ENCODE data around the gene CLCN4. TPM values are rescaled to one million over a fixed set of nuclear protein-coding genes. Genes with fewer than 3 reads are reported as not detected.

The CLCN4 gene
- total RNA-seq, 1 donor from 2014 or later: 5.7 TPM

DNA sequence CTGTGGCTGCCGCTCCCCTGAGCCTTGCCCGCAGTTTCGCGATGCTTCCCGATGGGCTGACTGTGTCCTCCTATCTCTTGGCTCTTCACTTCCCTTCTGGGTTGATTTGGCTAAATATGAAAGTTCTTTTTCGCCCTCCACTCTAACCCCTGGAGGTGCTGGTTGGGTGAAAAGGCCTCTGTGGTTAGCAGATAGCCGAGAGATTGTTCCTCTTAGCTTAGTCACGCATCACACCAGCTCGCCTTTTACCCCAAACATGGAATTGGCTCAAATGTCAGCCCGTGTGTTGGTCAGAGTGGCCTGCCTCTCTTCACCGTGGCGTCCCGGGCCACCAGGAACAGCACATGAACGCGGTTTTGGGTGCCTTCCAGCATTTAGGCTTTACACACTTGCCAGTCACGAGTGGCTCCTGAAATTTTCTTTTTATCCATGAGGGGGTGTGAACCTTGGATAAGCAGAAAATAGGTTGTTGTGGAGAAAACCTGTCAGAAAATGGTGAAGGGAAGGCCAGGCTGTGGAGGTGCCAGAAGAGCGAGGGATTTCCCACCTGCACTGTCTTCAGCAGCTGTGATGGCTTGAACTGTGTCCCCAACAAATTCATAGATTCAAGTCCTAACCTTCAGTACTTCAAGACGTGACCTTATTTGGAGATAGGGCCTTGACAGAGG, 8.9 kb downstream of the CLCN4 start:
- no peak for DNase-seq (ENCODE audit: extremely low read depth, low read depth, low spot score)

GRCh38 chrX:10166248-10166716, 9.5 kb downstream of the CLCN4 start:
- no peak for DNase-seq (ENCODE audit: extremely low read depth, low read depth, low spot score)

- no peak for DNase-seq (ENCODE audit: extremely low read depth, low read depth, low spot score)
These were observed 10.0 kb downstream of the CLCN4 start for GRCh38 chrX:10166731-10167151.

GRCh38 chrX:10167573-10167972, 10.8 kb downstream of the CLCN4 start:
- no peak for DNase-seq (ENCODE audit: extremely low read depth, low read depth, low spot score)

- DNase-seq (ENCODE audit: extremely low read depth, low read depth, low spot score): no peak
These were observed 11.5 kb downstream of the CLCN4 start for GRCh38 chrX:10168226-10168625.

DNA sequence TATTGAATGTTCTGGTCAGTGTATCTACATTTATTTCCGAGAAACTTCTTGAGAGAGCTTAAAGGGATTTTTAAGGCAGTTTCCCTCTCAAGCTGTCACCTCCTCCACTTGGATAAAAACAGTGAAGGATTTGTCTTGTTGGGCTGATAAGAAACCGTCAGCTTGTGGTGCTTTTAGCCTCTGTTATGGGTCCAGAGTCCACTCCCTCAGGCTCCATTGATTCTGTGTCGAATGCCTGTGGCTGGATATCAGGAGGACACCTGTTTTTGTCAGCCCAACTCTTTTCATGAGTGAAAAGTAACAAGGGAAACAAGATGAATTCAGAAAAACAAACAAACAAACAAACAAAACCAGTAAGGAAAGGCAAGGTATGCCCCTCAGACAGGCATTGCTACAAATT, 12.4 kb downstream of the CLCN4 start:
- DNase-seq (ENCODE audit: extremely low read depth, low read depth, low spot score): no peak

DNA sequence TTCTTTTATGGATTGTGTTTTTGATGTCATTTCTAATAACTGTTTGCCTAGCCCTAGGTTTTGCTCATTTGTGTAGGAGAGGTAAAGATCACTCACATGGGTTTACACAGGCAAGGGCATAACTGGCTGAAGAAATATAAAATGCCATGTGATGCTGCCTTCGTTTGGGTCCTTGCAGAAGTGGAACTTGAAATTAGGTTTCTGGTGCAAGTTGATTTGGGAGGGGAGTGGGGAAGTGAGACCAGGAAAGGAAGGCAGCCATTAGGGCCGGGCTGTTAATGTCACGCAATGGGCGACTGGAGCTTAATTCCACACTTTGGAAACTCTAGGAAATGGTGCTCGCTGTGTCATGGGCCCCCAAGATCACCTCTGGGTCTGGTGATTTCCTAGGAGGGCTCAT, 14.5 kb downstream of the CLCN4 start:
- DNase-seq (ENCODE audit: extremely low read depth, low read depth, low spot score): no peak

- no peak for DNase-seq (ENCODE audit: extremely low read depth, low read depth, low spot score)
These were observed 16.1 kb downstream of the CLCN4 start for GRCh38 chrX:10172877-10173276.

DNA sequence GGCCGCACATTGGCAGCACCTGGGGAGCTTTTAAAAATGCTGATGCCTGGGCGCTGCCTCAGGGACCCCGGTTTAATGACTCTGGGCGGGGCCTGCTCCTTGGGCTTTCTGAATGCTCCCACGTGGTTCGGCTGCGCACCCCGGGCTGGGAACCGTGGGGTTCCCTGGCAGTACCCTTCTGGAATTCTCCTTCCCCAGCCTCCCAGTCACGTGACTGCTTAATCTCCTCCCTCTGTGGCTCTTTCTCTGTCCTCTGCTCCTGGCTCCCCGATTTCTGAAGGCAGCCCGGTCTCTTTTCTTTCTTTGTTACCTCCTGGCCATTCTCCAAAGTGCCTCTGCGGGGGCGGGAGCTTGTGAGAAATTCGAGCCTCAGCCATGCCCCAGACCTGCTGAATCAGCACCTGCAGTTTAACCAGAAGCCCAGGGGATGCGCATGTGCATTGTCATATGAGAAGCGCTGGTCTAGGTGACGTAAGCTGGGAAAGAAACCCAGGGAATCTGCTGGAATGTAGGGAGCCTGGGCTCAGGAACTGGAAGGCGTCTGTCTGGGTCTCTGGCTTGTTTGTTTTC, 16.6 kb downstream of the CLCN4 start:
- no peak for DNase-seq (ENCODE audit: extremely low read depth, low read depth, low spot score)

GRCh38 chrX:10174051-10174450, 17.3 kb downstream of the CLCN4 start:
- DNase-seq (ENCODE audit: extremely low read depth, low read depth, low spot score): no peak

GRCh38 chrX:10174810-10175209, 18.0 kb downstream of the CLCN4 start:
- no peak for DNase-seq (ENCODE audit: extremely low read depth, low read depth, low spot score)

DNA sequence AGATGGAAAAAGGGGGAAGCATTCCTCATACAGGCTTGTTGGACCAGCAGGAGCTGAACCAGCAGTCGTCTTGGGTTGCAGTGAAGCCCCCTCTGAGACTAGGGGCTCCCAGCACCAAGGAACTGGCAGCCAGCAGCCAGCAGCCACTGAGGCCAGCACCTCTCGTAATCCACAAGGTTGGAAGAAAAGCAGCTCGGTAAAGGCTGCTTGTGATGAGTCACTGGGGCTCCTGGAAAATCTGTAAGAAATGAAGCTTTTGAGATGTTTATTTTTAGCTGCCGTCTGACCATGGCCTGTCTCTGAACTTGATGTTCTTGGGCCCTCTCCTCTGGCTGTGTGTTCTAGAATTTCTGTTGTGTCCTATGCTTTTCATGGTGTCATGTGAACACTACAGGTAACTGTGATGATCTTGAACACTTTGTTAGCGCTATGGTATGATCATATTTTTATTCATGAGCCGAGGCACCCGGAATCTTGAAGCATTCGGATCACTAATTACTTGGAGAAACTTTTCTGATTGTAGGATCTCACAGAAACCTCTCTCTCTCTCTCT, 18.6 kb downstream of the CLCN4 start:
- no peak for DNase-seq (ENCODE audit: extremely low read depth, low read depth, low spot score)

DNA sequence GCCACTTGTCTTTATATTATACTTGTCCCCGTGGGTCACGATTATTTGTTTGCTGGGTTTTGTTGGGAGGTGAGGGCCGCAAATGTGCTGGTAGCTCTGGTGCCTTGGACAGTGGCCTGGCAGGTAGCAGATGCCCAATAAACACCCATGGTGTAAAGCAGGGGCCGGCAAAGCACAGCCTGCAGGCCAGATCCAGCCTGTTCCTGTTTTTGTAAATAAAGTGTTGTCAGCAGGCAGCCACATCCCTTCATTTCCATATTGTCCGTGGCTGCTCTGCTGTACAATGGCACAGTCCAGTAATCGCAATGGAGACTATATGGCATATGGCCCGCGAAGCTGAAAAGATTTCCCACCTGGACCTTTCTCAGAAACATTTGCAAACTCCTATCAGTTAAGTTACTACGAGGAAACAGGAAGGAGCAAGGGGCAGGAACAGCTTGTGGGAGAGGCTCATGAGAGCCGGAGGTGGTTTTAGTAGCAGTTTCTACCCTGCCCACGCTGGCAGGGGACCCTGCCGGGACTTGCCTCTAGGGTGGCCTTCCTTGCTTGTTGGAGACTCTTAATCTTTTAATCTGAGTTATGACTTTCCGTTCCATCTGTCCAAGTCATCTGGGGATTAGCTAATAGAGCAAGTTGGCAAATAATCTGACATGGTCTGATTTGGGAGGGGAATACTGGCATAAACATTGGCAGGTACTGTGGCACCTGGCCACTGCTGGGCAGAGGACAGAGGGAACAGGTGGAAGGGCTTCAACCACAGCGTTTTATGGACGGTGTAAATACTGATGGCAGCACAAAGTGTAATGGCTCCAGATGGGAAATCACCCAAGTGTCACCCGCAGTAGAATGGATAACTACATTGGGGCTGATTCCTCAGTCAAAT, 19.6 kb downstream of the CLCN4 start:
- DNase-seq (ENCODE audit: extremely low read depth, low read depth, low spot score): no peak

- DNase-seq (ENCODE audit: extremely low read depth, low read depth, low spot score): no peak
These were observed 20.2 kb downstream of the CLCN4 start for GRCh38 chrX:10177004-10177396.

GRCh38 chrX:10177601-10178000, 20.8 kb downstream of the CLCN4 start:
- DNase-seq (ENCODE audit: extremely low read depth, low read depth, low spot score): no peak

GRCh38 chrX:10178866-10179463, 22.2 kb downstream of the CLCN4 start:
- no peak for DNase-seq (ENCODE audit: extremely low read depth, low read depth, low spot score)

GRCh38 chrX:10183760-10184159, 27.0 kb downstream of the CLCN4 start:
- no peak for DNase-seq (ENCODE audit: extremely low read depth, low read depth, low spot score)

DNA sequence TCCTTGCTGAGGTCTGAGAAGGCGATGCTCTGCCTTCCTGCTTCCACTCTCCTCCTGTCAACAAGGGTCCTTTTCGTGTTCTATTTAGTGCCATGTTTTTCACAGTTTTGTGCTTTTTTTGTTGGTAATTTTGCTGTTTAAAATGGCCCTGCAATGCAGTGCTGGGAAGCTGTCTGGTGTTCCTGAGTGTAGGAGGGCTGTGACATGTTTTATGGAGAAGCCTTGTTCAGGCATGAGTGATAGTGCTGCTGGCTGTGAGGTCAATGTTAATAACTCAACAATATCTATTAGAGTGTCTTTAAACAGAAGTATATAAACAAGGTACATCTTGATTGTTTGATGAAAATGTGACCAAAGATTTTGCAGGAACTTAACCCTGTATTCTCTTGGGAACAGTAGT, 27.6 kb downstream of the CLCN4 start:
- no peak for DNase-seq (ENCODE audit: extremely low read depth, low read depth, low spot score)

- no peak for DNase-seq (ENCODE audit: extremely low read depth, low read depth, low spot score)
These were observed 29.6 kb downstream of the CLCN4 start for GRCh38 chrX:10186355-10186754.

DNA sequence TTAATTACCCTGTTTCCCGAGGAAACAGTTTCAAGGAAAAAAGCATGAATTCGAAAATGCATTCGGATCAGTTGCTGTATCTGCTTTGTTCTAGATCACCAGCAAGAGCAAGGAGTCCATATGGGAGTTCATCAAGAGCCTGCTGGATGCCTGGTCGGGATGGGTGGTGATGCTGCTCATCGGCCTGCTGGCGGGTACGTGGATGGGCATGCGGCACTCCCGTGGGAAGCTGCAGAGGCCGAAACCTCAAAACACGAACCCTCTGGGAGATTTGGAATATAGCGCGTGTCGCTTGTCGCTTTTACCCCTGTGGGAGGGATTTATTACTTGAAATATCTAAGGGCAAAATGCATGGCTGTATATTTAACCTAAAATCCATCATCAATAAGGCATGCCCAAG, 30.6 kb downstream of the CLCN4 start:
- DNase-seq (ENCODE audit: extremely low read depth, low read depth, low spot score): no peak
